ENCODE data around the gene ZIC1. TPM values are rescaled to one million over a fixed set of nuclear protein-coding genes. Genes with fewer than 3 reads are reported as not detected.

Gene ZIC1
- total and polyA plus RNA-seq, 2 of the 4 experiments (the other 2 are of a cell fraction) = not detected

- DNase-seq (no peak), ATAC-seq (ENCODE audit: low read depth) (peak; percentile 34; the same call in 1 of the 2 replicates)
- Histone ChIP-seq H4K91ac (ENCODE audit: insufficient read depth, low read depth, low read length) (no peak overlapping the region), H3K9me1 (ENCODE audit: insufficient read depth, low read length) (no peaks in the 10 kb centered on the region), H4K20me1 (ENCODE audit: insufficient read depth, low read length) (no peaks in the 10 kb centered on the region; the same call in 1 of the 2 replicates), H3K4ac (ENCODE audit: low read depth, low read length) (no peak overlapping the region), H3K27ac (ENCODE audit: insufficient read depth, low read length) (no peak overlapping the region), H3K9me3 (ENCODE audit: control insufficient read depth, insufficient read depth, low read length) (peaks cover 28% of the 10 kb centered on the region), H4K5ac (ENCODE audit: low read depth, low read length) (no peak overlapping the region), H2BK15ac (ENCODE audit: low read depth, low read length) (no peak overlapping the region), H2AK9ac (replicated peaks; ENCODE audit: low read depth, low read length, poor library complexity) (peak overlapping the region; percentile 31), H4K8ac (ENCODE audit: low read depth in 2 of 2, low read length in 2 of 2) (no peak overlapping the region), H3K4me1 (ENCODE audit: control insufficient read depth, insufficient read depth, low read length) (no peaks in the 10 kb centered on the region), H3K27me3 (ENCODE audit: control insufficient read depth, insufficient read depth, low read length) (peaks cover 97% of the 10 kb centered on the region), H2AFZ (replicated peaks; ENCODE audit: low read length, poor library complexity) (peak overlapping the region; percentile 67), H2AK5ac (ENCODE audit: low read depth, low read length) (no peak overlapping the region), H3K23ac (ENCODE audit: low read depth, low read length) (no peak overlapping the region), H2BK120ac (ENCODE audit: low read depth, low read length) (no peak overlapping the region), H3K79me1 (ENCODE audit: low read depth in 1 of 2, low read length in 2 of 2) (no peaks in the 10 kb centered on the region), H3K4me3 (ENCODE audit: insufficient read depth, low read depth, low read length) (no peak overlapping the region), H3K9ac (ENCODE audit: low read depth, low read length) (no peak overlapping the region), H3K36me3 (ENCODE audit: control insufficient read depth, insufficient read depth, low read length) (no peaks in the 10 kb centered on the region), H3K14ac (replicated peaks; ENCODE audit: low read depth, low read length) (no peak overlapping the region), H3K18ac (ENCODE audit: low read depth, low read length) (no peak overlapping the region), H2BK5ac (ENCODE audit: low read depth, low read length, poor library complexity, severe bottlenecking) (no peak overlapping the region), H2BK20ac (ENCODE audit: low read depth, low read length) (no peak overlapping the region), H3K56ac (ENCODE audit: extremely low read depth, insufficient read depth, low read length) (no peak overlapping the region), H3K4me2 (ENCODE audit: low read depth, low read length) (peak overlapping the region; percentile 12; the same call in 1 of the 2 replicates)
- in situ Hi-C loops (cut with MboI; ENCODE audit: low sequenced_read_pairs) = no loop called here
- WGBS, 2 experiments (ENCODE audit: extremely low coverage in 2 of 2, insufficient read length in 1 of 2) = 3% methylated on average over 33 of the region's 51 CpGs; no CpG with 5 or more reads in 1 of the 2 experiments
- no TSS peak for BruUV-seq (replicated peaks)
- dilution Hi-C loops (cut with HindIII; ENCODE audit: low sequenced_read_pairs, unreplicated experiment) = no loop called here
- intact Hi-C loops (cut with micrococcal nuclease) = no loop called here
- CTCF ChIA-PET = no interaction called here
- POLR2A ChIA-PET (ENCODE audit: unreplicated experiment) = interaction anchor here (0.5 kb wide), 1 partner anchor 164 kb away, joined by 3 read pairs; no protein-coding TSS in a partner anchor
- TF ChIP-seq FOS (IDR thresholded peaks at IDR 0.05; ENCODE audit: low read depth, low read length) (no peak), CHD1 (IDR thresholded peaks at IDR 0.05; ENCODE audit: low read depth, low read length) (no peak), MAFK (IDR thresholded peaks at IDR 0.05; ENCODE audit: low read depth, low read length) (no peak), POLR2A (IDR thresholded peaks at IDR 0.05; ENCODE audit: low read depth, low read length) (no peak), CTCF (conservative IDR thresholded peaks at IDR 0.05; ENCODE audit: low read depth, low read length) (no peak), CEBPB (IDR thresholded peaks at IDR 0.05; ENCODE audit: low read depth, low read length) (no peak), BHLHE40 (IDR thresholded peaks at IDR 0.05; ENCODE audit: low read depth, low read length) (no peak), USF2 (IDR thresholded peaks at IDR 0.05; ENCODE audit: low read depth, low read length) (no peak), ELK1 (IDR thresholded peaks at IDR 0.05; ENCODE audit: borderline replicate concordance, low read depth, low read length) (no peak), MXI1 (IDR thresholded peaks at IDR 0.05; ENCODE audit: borderline replicate concordance, low read depth, low read length) (no peak), NFE2L2 (IDR thresholded peaks at IDR 0.05; ENCODE audit: low read depth, low read length) (no peak), MAZ (IDR thresholded peaks at IDR 0.05; ENCODE audit: borderline replicate concordance, low read depth, low read length) (no peak), RCOR1 (IDR thresholded peaks at IDR 0.05; ENCODE audit: insufficient replicate concordance, low read length) (no peak), RFX5 (IDR thresholded peaks at IDR 0.05; ENCODE audit: low read depth, low read length) (no peak), RAD21 (IDR thresholded peaks at IDR 0.05; ENCODE audit: low read length) (no peak)
These were observed 17.2 kb upstream of the ZIC1 start for GRCh38 chr3:147391781-147392624.

All from IMR-90 (cell line).